Measurements from ENCODE around the gene FBXL13.

Gene FBXL13

GRCh38 chr7:102864958-102865357 lies 209.6 kb downstream of the FBXL13 start:
- in situ Hi-C loops (cut with MboI; ENCODE audit: low sequenced_read_pairs, unreplicated experiment): no loop called here
- no peak for TF ChIP-seq CTCF (IDR thresholded peaks at IDR 0.05; ENCODE audit: borderline replicate concordance, control extremely low read depth, extremely low read depth, insufficient read depth, missing control alignments)
- DNase-seq (ENCODE audit: low spot score): no peak

- no peak for TF ChIP-seq CTCF (IDR thresholded peaks at IDR 0.05; ENCODE audit: borderline replicate concordance, control extremely low read depth, extremely low read depth, insufficient read depth, missing control alignments)
- in situ Hi-C loops (cut with MboI; ENCODE audit: low sequenced_read_pairs, unreplicated experiment): no loop called here
- DNase-seq (ENCODE audit: low spot score): no peak
Observed at GRCh38 chr7:102860351-102860811, 214.2 kb downstream of the FBXL13 start.

- in situ Hi-C loops (cut with MboI; ENCODE audit: low sequenced_read_pairs, unreplicated experiment): no loop called here
- no peak for TF ChIP-seq CTCF (IDR thresholded peaks at IDR 0.05; ENCODE audit: borderline replicate concordance, control extremely low read depth, extremely low read depth, insufficient read depth, missing control alignments)
- no peak for DNase-seq (ENCODE audit: low spot score)
Observed at GRCh38 chr7:102859799-102860125, 214.8 kb downstream of the FBXL13 start.

- no peak for DNase-seq (ENCODE audit: low spot score)
- TF ChIP-seq CTCF (IDR thresholded peaks at IDR 0.05; ENCODE audit: borderline replicate concordance, control extremely low read depth, extremely low read depth, insufficient read depth, missing control alignments): no peak
- in situ Hi-C loops (cut with MboI; ENCODE audit: low sequenced_read_pairs, unreplicated experiment): no loop called here
Observed at GRCh38 chr7:102859084-102859798, 215.4 kb downstream of the FBXL13 start.

- no peak for DNase-seq (ENCODE audit: low spot score)
- in situ Hi-C loops (cut with MboI; ENCODE audit: low sequenced_read_pairs, unreplicated experiment): no loop called here
- no peak for TF ChIP-seq CTCF (IDR thresholded peaks at IDR 0.05; ENCODE audit: borderline replicate concordance, control extremely low read depth, extremely low read depth, insufficient read depth, missing control alignments)
Observed at GRCh38 chr7:102856036-102856435, 218.6 kb downstream of the FBXL13 start.

GRCh38 chr7:102849538-102849937 lies 225.1 kb downstream of the FBXL13 start:
- no peak for TF ChIP-seq CTCF (IDR thresholded peaks at IDR 0.05; ENCODE audit: borderline replicate concordance, control extremely low read depth, extremely low read depth, insufficient read depth, missing control alignments)
- DNase-seq (ENCODE audit: low spot score): no peak
- in situ Hi-C loops (cut with MboI; ENCODE audit: low sequenced_read_pairs, unreplicated experiment): no loop called here
